NCI-H2227 treated with DMSO at 0.1 percent for 48 hours (cell line): Measurements from ENCODE around the gene MEI1.
"Not testable (repeated sequence)": the region's sequence is repeated elsewhere in the genome, so short reads cannot be mapped to it uniquely, and the experiment has no call there.

Source experiments
- DNase-seq: peaks from one replicate; lab custom pipeline; 2025; lab: John Stamatoyannopoulos, UW

MEI1 gene, protein sequence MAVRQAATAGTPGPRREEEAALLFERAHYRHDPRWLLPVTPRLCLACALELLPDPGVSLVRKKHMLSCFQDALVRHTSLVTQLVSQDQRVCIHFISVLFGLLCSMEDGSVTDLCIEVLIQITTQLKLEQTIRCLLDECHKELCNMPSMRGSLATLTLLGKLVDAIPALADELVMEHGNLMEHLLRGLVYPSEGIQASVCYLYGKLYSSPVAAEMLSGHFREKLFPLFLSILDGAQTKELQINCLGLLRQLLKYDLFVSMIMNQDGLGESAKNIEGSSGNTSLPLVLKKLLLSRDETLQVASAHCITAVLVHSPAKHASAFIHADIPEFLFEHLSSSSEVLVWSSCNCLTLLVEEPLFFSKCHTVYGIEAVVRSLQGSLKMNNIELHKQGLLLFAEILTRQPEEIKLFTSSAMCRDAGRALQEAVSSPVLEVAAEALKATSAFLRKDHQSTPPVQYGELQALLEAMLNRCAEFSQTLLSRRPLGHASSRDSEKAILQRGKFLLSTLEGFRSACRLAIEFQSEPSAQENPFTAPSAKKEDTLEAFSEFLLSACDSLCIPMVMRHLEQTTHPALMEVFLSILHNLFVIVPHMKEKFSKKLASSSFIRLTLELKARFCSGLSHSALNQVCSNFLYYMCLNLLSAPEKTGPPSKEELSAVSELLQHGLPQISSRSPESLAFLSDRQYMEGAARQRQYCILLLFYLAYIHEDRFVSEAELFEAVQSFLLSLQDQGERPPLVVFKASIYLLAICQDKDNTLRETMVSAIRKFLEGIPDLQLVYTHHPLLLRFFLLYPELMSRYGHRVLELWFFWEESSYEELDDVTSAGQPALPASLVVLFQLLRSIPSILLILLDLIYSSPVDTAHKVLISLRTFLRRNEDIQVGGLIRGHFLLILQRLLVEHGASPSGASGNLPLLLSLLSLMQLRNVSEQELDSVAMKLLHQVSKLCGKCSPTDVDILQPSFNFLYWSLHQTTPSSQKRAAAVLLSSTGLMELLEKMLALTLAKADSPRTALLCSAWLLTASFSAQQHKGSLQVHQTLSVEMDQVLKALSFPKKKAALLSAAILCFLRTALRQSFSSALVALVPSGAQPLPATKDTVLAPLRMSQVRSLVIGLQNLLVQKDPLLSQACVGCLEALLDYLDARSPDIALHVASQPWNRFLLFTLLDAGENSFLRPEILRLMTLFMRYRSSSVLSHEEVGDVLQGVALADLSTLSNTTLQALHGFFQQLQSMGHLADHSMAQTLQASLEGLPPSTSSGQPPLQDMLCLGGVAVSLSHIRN

DNA sequence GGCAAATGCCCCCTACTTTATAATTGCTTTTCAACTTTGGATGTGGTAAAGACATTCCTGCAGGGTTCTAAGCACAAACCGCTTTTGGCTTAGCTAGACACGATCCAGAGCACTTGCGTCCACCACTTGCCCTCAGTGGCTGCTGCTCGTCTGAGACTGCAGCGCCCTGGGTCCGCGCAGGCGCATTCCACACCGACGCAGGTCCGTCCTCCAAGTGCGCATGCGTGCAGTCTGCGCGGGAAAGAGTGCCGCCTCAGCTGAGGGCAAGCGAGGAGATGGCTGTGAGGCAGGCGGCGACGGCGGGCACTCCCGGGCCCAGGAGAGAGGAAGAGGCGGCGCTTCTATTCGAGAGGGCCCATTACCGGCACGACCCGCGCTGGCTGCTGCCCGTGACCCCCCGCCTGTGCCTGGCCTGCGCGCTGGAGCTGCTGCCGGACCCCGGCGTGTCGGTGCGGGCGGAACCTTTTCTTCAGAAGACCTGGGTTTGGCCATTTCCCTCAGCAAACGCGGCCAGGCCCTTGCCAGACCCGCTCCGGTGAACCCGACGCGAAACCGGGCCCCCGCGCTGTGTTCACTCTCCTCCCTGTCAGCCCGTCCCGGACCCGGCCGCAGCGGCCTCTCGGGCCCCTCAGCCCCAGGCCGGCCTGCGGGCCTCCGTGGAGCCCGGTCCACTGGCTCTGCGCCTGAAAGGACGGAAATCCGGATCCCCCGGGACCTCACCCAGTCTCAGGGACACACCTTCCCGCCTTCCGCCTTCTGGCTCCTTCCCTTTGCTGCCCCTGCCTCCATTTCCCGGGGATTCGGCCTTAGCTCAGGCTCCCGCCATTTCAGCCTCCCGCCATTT is at the start of gene MEI1:
Gene MEI1, plus strand, starts transcription at position 240 of the 844 bp plus-strand sequence. Its CDS starts 36 bp downstream, at position 276.
- DNase-seq: no peak

GRCh38 chr22:41650229-41650628 is 49.1 kb upstream of the MEI1 start:
- no peak for DNase-seq

DNA sequence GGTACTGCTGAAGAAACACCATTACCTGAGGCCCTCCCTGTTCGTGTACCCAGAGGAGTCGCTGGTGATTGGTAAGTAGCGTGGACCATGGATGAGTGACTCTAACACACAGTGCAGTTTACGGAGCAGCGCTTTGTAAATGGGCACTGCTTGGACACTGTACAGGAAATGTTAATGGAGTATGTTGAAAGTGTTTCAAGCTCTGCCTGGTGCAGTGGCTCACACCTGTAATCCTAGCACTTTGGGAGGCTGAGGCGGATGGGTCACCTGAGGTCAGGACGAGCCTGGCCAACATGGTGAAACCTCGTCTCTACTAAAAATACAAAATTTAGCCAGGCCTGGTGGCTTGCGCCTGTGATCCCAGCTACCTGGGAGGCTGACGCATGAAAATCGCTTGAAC is 48.5 kb upstream of the MEI1 start:
- no peak for DNase-seq

DNA sequence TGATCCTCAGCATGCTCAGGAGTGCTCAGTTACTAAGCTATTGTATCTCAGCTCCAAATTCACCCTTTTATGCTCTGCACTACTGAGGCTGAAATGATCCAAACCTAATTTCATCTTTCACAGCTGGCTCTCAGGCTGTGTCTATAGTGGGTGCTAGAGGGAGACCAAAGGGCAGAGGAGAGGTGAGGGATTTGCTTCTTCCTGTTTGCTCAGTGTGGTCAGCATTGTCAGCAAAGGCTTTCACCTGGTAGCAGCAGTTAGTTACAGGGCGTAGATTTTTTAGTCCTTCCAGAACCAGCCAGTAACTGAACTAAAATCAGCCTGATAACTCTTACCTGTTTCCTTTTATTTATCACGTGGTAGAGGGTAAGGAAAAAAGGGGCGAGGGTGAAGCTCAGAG is 45.0 kb upstream of the MEI1 start:
- no peak for DNase-seq

DNA sequence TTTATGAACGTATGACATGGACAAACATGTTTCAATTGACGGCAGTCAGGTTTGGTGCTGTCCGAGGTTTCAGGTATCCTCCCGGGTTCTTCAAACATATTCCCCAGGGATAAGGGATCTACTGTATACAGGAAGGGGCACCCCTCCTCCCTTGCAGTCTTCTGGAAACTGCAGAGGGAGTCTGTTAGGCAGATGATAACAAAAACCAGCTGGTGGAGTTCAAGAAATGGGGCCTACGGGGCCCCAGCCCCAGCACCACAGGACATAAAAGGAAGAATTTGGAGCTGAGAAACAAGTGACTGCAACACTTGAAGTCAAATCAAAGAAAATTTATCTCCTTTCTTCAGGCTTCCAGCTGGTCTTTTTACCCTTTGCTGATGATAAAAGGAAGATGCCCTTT is 42.7 kb upstream of the MEI1 start:
- DNase-seq: no peak

GRCh38 chr22:41657709-41658108 is 41.6 kb upstream of the MEI1 start:
- no peak for DNase-seq

- DNase-seq: no peak
Measured at GRCh38 chr22:41658869-41659268, 40.4 kb upstream of the MEI1 start.

- DNase-seq: no peak
Measured at GRCh38 chr22:41659941-41660340, 39.4 kb upstream of the MEI1 start.

- DNase-seq: no peak
Measured at GRCh38 chr22:41660416-41660815, 38.9 kb upstream of the MEI1 start.

DNA sequence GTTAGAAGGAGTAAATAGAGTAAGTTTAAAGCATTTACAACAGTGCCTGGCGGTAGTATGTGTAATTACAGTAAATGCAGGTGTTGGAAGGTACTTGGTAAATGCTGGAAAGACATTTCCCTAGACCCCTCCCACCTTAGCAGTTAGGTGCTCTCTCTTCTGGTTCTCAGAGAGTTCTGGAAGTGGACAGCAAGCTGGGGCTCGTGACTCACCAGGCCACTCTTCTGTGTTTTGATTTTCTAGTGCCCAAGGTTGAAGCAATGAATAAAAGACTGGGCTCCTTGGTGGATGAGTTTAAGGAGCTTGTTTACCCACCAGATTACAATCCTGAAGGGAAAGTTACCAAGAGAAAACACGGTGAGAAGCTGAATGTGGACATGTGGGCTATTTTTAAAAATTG is 38.2 kb upstream of the MEI1 start:
- no peak for DNase-seq

DNA sequence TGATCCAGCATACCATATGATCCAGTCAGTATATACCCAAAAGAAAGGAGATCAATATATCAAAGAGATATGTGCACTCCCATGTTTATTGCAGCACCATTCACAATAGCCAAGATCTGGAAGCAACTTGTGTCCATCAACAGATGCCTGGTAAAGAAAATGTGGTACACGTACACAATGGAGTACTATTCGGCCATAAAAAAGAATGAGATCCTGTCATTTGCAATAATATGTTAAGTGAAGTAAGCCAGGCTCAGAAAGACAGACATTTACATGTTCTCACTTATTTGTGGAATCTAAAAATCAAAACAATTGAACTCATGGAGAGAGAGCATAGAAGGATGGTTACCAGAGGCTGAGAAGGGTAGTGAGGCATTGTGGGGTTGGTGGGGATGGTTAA is 37.6 kb upstream of the MEI1 start:
- DNase-seq: no peak

GRCh38 chr22:41663594-41663993 is 35.7 kb upstream of the MEI1 start:
- DNase-seq: not testable (repeated sequence)

- DNase-seq: no peak
Measured at GRCh38 chr22:41664490-41664889, 34.8 kb upstream of the MEI1 start.

GRCh38 chr22:41664951-41665350 is 34.4 kb upstream of the MEI1 start:
- DNase-seq: no peak

GRCh38 chr22:41668971-41669911 is 30.1 kb upstream of the MEI1 start:
- DNase-seq: no peak

DNA sequence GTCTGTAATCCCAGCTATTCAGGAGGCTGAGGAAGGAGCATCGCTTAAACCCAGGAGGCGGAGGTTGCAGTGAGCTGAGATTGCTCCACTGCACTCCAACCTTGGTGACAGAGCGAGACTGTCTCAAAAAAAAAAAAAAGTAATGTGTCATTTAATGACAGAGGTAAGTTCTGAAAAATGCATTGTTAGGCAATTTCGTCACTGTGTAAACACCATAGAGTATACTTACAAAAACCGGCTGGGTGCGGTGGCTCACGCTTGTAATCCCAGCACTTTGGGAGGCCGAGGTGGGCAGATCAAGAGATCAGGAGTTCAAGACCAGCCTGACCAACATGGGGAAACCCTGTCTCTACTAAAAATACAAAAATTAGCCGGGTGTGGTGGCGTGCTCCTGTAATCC is 27.2 kb upstream of the MEI1 start:
- not testable (repeated sequence) for DNase-seq

GRCh38 chr22:41672780-41673509 is 26.4 kb upstream of the MEI1 start:
- DNase-seq: no peak

DNA sequence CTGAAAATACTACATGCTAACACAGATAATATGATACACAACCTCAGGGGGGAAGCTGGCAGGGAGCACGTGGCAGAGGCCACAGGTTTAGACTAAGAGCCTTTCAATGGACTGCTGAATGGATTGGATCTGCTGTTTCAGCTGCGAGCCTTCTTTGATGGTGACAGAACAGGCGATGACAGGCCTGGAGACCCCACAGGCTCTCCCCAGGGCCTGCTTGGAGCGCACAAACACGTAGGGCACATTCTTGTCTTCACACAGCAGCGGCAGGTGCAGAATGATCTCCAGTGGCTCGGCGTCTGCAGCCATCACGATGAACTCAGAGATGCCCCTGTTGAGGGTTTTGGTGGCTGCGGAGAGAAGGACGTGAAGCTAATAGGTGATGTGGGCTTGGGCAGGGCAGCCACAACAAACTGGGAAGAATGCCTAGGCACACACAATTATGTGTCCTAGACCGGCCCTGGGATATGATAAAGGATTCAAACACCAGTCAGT is 24.4 kb upstream of the MEI1 start:
- no peak for DNase-seq

GRCh38 chr22:41676134-41676533 is 23.2 kb upstream of the MEI1 start:
- DNase-seq: no peak
